Activated B cell treated with CpG ODN at 0.5 μM for 24 hours (primary cell): ENCODE data around the gene ZFYVE21. TPM values are rescaled to one million over a fixed set of nuclear protein-coding genes. Genes with fewer than 3 reads are reported as not detected.
A peak's percentile ranks its signal among the peaks of the same experiment; 100 is the strongest.

Experiments used
- ATAC-seq: fragments of 200-7000 bp; cut with Tn5 transposase; one replicate; pipeline ENCODE4 v1.10.0; 2021; ENCODE audit warnings: low read depth, mild to moderate bottlenecking, moderate library complexity
- CTCF ChIA-PET: fragments of 350-600 bp; sonication (Branson Sonifier 250); formaldehyde crosslinking; loops from one replicate; lab custom pipeline; 2021; ENCODE audit warnings: antibody characterized with exemption; lab: Charles Lee
- POLR2A ChIA-PET: fragments of 350-600 bp; sonication (Branson Sonifier 250); formaldehyde crosslinking; loops from one replicate; lab custom pipeline; 2021; ENCODE audit warnings: antibody characterized with exemption; lab: Charles Lee
- DNase-seq: peaks from one replicate; pipeline ENCODE4 v3.0.0; 2022
- H3K27ac Mint-ChIP-seq: one replicate; pipeline ENCODE4 v1.8.0; 2020; ENCODE audit warnings: mixed read lengths
- H3K27me3 Mint-ChIP-seq: one replicate; pipeline ENCODE4 v1.8.0; 2021; ENCODE audit warnings: mixed read lengths
- H3K36me3 Mint-ChIP-seq: one replicate; pipeline ENCODE4 v1.8.0; 2021; ENCODE audit warnings: low read depth, mixed read lengths
- H3K4me1 Mint-ChIP-seq: one replicate; pipeline ENCODE4 v1.8.0; 2021; ENCODE audit warnings: mixed read lengths
- H3K4me3 Mint-ChIP-seq: one replicate; pipeline ENCODE4 v1.8.0; 2020; ENCODE audit warnings: mild to moderate bottlenecking, mixed read lengths
- H3K9me3 Mint-ChIP-seq: one replicate; pipeline ENCODE4 v1.8.0; 2020; ENCODE audit warnings: mixed read lengths
- intact Hi-C: fragments of 100-400 bp; cut with micrococcal nuclease; formaldehyde crosslinking; loops from one replicate; pipeline ENCODE4 v1.15.1; 2024
- total RNA-seq: library from RNA; stranded (reverse); gene quantifications from 2 replicates; pipeline ENCODE4 v1.2.3, GENCODE V29; 2022
- TF ChIP-seq, protein P1 (sequence below): fragments of 200-600 bp; IDR thresholded peaks from one replicate; pipeline ENCODE4 v1.8.0; 2022; ENCODE audit warnings: antibody characterized with exemption, mild to moderate bottlenecking

ZFYVE21 gene
- total RNA-seq, 1 donor from 2014 or later = 16.7 TPM

DNA sequence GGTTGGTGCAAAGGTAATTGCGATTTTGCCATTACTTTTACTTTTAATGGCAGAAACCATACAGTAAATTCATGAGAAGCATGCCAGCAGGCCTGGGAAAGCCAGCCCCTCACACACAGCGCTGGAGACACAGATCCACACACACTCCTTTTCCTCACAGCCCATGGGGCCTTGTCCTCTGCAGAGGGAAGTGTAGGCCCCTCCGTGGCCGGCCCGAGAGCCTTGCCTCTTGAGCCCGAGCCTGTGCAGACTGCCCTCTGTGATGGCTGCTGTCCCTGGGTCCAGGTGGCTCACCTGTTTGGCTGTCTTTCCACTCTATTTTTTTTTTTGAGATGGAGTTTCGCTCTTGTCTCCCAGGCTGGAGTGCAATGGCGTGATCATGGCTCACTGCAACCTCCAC, 39.7 kb upstream of the ZFYVE21 start:
- peaks cover 79% of the 10 kb centered on the region for H3K36me3 Mint-ChIP-seq
- TF ChIP-seq, protein P1, sequence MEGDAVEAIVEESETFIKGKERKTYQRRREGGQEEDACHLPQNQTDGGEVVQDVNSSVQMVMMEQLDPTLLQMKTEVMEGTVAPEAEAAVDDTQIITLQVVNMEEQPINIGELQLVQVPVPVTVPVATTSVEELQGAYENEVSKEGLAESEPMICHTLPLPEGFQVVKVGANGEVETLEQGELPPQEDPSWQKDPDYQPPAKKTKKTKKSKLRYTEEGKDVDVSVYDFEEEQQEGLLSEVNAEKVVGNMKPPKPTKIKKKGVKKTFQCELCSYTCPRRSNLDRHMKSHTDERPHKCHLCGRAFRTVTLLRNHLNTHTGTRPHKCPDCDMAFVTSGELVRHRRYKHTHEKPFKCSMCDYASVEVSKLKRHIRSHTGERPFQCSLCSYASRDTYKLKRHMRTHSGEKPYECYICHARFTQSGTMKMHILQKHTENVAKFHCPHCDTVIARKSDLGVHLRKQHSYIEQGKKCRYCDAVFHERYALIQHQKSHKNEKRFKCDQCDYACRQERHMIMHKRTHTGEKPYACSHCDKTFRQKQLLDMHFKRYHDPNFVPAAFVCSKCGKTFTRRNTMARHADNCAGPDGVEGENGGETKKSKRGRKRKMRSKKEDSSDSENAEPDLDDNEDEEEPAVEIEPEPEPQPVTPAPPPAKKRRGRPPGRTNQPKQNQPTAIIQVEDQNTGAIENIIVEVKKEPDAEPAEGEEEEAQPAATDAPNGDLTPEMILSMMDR = no peak
- H3K27me3 Mint-ChIP-seq = no peaks in the 10 kb centered on the region
- H3K27ac Mint-ChIP-seq = no peak overlapping the region
- ChIA-PET CTCF (no interaction called here), POLR2A (no interaction called here)
- intact Hi-C loops = no loop called here
- DNase-seq (no peak), ATAC-seq (no peak)
- peaks cover 16% of the 10 kb centered on the region for H3K4me1 Mint-ChIP-seq
- no peak overlapping the region for H3K4me3 Mint-ChIP-seq
- no peaks in the 10 kb centered on the region for H3K9me3 Mint-ChIP-seq

DNA sequence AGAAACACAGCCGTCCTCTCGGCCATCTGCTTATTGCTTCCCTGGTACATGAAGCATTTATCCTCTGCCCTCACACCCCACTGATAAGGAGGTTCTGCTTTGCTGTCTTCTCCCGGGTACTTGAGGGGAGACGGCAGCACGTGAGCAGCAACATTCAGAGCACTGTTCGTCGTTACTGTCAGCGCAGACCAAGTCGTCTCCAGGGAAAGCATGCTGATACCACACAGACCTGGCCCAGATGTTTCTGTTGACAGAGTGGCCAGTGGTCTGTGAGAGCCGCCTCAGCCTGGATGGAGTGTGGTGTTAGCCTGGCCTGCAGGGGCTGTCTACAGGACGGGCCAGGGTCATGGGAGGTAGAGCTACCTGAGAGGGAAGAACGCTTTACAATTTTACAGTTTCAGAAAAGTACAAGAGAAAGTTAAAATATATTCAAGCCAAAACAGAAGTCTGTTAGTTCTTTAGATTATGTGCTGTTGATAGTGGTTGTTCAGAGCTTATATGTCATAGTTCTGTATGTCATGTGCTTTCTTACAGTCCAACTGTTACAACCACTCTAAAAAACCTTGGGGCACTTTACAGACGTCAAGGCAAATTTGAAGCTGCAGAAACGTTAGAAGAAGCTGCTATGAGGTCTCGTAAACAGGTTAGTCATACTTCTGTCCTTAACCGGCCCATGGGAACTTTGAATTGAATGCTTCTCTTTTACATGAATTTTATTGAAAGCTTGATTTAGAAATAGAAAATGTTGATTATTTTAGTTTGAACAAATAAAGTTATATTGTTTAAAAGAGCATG, 38.5 kb upstream of the ZFYVE21 start:
- ChIA-PET POLR2A (no interaction called here), CTCF (no interaction called here)
- Mint-ChIP-seq H3K4me3 (no peak overlapping the region), H3K27me3 (no peaks in the 10 kb centered on the region), H3K9me3 (no peaks in the 10 kb centered on the region), H3K4me1 (peaks cover 16% of the 10 kb centered on the region), H3K36me3 (peaks cover 77% of the 10 kb centered on the region), H3K27ac (no peak overlapping the region)
- intact Hi-C loops = no loop called here
- DNase-seq (no peak), ATAC-seq (no peak)
- TF ChIP-seq, protein P1 = no peak

DNA sequence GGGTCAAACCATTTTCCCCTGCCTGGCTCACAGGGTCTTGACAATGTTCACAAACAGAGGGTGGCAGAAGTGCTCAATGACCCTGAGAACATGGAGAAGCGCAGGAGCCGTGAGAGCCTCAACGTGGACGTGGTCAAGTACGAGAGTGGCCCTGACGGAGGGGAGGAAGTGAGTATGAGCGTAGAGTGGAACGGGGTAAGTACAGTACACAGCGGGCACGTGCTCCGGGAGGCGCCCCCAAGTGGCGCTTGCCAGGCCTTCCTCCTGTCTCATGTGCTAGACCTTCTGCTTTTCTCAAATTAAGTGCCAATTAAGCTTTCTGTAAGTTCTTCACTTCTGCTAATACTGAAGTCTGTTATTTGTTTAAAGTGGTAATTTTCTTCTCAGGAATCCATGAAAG, 36.3 kb upstream of the ZFYVE21 start:
- H3K9me3 Mint-ChIP-seq = no peaks in the 10 kb centered on the region
- peaks cover 74% of the 10 kb centered on the region for H3K36me3 Mint-ChIP-seq
- H3K4me3 Mint-ChIP-seq = no peak overlapping the region
- TF ChIP-seq, protein P1 = no peak
- ATAC-seq (peak; percentile 99), DNase-seq (peak; percentile 54)
- H3K27me3 Mint-ChIP-seq = no peaks in the 10 kb centered on the region
- peak overlapping the region; percentile 60 for H3K27ac Mint-ChIP-seq
- POLR2A ChIA-PET = interaction anchor here (0.6 to 1.4 kb wide), 3 partner anchors 12 to 117 kb away, joined by 3 to 9 read pairs (median 4); partner anchors contain the start of genes BAG5 and COA8
- intact Hi-C loops = loop anchor here (1.0 kb wide), 3 partner anchors 50 to 107 kb away; partner anchors contain the start of gene KLC1
- CTCF ChIA-PET = interaction anchor here (0.6 to 2.2 kb wide), 13 partner anchors 9 to 122 kb away, joined by 3 to 12 read pairs (median 4); partner anchors contain the start of gene KLC1
- H3K4me1 Mint-ChIP-seq = peaks cover 16% of the 10 kb centered on the region

DNA sequence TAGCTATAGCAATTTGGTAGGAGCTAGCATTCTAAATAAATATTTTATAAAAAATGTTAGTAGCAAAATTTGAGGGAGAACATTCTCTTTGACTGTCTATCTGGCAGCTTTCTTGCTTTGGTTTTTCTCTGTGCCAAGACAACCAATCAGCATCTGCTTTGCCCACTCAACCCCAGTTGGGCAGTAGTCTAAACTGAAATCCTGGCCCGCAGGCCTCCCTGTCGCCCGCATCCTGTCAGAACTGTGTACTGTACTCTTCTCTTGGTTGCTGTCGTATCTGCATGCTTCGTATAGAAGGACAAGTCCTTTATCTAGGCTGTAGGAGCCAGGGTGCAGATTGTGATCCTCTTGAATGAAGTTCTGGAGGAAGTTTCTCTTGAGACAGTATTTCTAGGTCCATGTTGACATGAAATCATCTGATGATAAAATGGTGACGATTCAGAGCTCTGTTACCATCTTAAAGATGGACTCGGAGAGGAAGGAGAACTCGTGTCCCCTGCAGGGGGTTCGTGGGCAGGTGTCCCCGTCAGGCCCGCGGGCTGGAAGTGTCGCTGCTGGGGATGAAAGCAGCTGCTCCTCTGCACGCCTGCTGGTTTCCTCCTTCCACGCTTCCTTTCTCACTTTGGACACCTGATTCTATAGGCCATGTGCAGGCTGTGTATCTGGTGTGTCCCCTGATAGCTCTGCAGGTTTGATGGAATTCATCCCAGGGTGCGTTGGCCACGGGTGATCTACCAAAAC, 34.9 kb upstream of the ZFYVE21 start:
- ATAC-seq (no peak), DNase-seq (no peak)
- Mint-ChIP-seq H3K4me3 (no peak overlapping the region), H3K36me3 (peaks cover 77% of the 10 kb centered on the region), H3K9me3 (no peaks in the 10 kb centered on the region), H3K27me3 (no peaks in the 10 kb centered on the region), H3K4me1 (peaks cover 16% of the 10 kb centered on the region), H3K27ac (no peak overlapping the region)
- intact Hi-C loops = no loop called here
- TF ChIP-seq, protein P1 = no peak
- ChIA-PET CTCF (interaction anchor here (0.7 to 2.2 kb wide), 11 partner anchors 11 to 162 kb away, joined by 3 to 12 read pairs (median 4); partner anchors contain the start of gene KLC1), POLR2A (interaction anchor here (0.7 to 1.4 kb wide), 2 partner anchors 118 to 1732 kb away, joined by 3 to 6 read pairs; partner anchors contain the start of genes BAG5 and COA8)
